ENCODE measurements around the gene FPGS. TPM values are rescaled to one million over a fixed set of nuclear protein-coding genes. Genes with fewer than 3 reads are reported as not detected.
"Not testable (repeated sequence)": the region's sequence is repeated elsewhere in the genome, so short reads cannot be mapped to it uniquely, and the experiment has no call there.

Gene FPGS
- total and polyA plus RNA-seq, 2 donors (not counting 1 experiment from before 2014, with no cell fraction given), result 103 to 136 TPM

- ChIA-PET CTCF (interaction anchor here (0.7 to 3.4 kb wide), 3 partner anchors 17 to 141 kb away, joined by 4 to 24 read pairs (median 7); no protein-coding TSS in a partner anchor), POLR2A (interaction anchor here (0.7 to 3.0 kb wide), 2 partner anchors 10 to 14 kb away, joined by 5 to 18 read pairs; no protein-coding TSS in a partner anchor)
- Histone ChIP-seq H3K9ac (ENCODE audit: low read length) (peak overlapping the region; percentile 76), H4K20me1 (ENCODE audit: control insufficient read depth, insufficient read depth, low read length, poor library complexity, severe bottlenecking) (peaks cover 21% of the 10 kb centered on the region), H3K4me3 (ENCODE audit: control extremely low read depth in 1 of 5, extremely low read depth in 1 of 5, insufficient read depth in 1 of 5, low read depth in 2 of 5, low read length in 4 of 5) (peak overlapping the region in 1 of 5 experiments; percentile 91), H3K9me3 (ENCODE audit: control extremely low read depth in 1 of 3, control insufficient read depth in 2 of 3, insufficient read depth in 1 of 3, low read length in 2 of 3) (no peaks in the 10 kb centered on the region), H3K27ac (ENCODE audit: low read length in 2 of 2) (peak overlapping the region; percentile 89 to 97), H3K4me1 (ENCODE audit: control insufficient read depth in 2 of 2, insufficient read depth in 2 of 2, low read length in 2 of 2) (peaks cover 46 to 79% of the 10 kb centered on the region in 2 donors), H3K4me2 (replicated peaks; ENCODE audit: low read depth, low read length, poor library complexity, severe bottlenecking) (peak overlapping the region; percentile 93), H3K36me3 (replicated peaks in 1 of 2; ENCODE audit: control extremely low read depth in 1 of 2, control insufficient read depth in 1 of 2, extremely low read depth in 1 of 2, insufficient read depth in 2 of 2, low read length in 1 of 2) (no peaks in the 10 kb centered on the region), H3K27me3 (replicated peaks in 1 of 4; ENCODE audit: control extremely low read depth in 1 of 4, control insufficient read depth in 3 of 4, insufficient read depth in 4 of 4, low read length in 3 of 4) (no peaks in the 10 kb centered on the region), H3K79me2 (ENCODE audit: control insufficient read depth, insufficient read depth, low read length) (peaks cover 73% of the 10 kb centered on the region), H2AFZ (ENCODE audit: insufficient read depth, low read depth, low read length, poor library complexity, severe bottlenecking) (no peak overlapping the region)
- no peak for TF ChIP-seq EZH2 (IDR thresholded peaks at IDR 0.05; ENCODE audit: borderline replicate concordance, insufficient read depth, low read depth, low read length, poor library complexity, severe bottlenecking)
- TF ChIP-seq, protein P1, sequence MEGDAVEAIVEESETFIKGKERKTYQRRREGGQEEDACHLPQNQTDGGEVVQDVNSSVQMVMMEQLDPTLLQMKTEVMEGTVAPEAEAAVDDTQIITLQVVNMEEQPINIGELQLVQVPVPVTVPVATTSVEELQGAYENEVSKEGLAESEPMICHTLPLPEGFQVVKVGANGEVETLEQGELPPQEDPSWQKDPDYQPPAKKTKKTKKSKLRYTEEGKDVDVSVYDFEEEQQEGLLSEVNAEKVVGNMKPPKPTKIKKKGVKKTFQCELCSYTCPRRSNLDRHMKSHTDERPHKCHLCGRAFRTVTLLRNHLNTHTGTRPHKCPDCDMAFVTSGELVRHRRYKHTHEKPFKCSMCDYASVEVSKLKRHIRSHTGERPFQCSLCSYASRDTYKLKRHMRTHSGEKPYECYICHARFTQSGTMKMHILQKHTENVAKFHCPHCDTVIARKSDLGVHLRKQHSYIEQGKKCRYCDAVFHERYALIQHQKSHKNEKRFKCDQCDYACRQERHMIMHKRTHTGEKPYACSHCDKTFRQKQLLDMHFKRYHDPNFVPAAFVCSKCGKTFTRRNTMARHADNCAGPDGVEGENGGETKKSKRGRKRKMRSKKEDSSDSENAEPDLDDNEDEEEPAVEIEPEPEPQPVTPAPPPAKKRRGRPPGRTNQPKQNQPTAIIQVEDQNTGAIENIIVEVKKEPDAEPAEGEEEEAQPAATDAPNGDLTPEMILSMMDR (IDR thresholded peaks at IDR 0.05), result no peak
- DNase-seq (no peak), ATAC-seq (ENCODE audit: low read depth) (no peak)
- H3K4me3 Mint-ChIP-seq, result no peak overlapping the region
- H3K9me3 Mint-ChIP-seq (ENCODE audit: insufficient read depth), result no peaks in the 10 kb centered on the region
- intact Hi-C loops (cut with micrococcal nuclease), result no loop called here
- 84% methylated on average over 20 of the region's 20 CpGs for WGBS (ENCODE audit: insufficient coverage)
- no peaks in the 10 kb centered on the region for H3K27me3 Mint-ChIP-seq
- H3K27ac Mint-ChIP-seq, result peak overlapping the region; percentile 97
- peaks cover 69% of the 10 kb centered on the region for H3K4me1 Mint-ChIP-seq
Observed at GRCh38 chr9:127780126-127780885, 22.4 kb upstream of the FPGS start.

DNA sequence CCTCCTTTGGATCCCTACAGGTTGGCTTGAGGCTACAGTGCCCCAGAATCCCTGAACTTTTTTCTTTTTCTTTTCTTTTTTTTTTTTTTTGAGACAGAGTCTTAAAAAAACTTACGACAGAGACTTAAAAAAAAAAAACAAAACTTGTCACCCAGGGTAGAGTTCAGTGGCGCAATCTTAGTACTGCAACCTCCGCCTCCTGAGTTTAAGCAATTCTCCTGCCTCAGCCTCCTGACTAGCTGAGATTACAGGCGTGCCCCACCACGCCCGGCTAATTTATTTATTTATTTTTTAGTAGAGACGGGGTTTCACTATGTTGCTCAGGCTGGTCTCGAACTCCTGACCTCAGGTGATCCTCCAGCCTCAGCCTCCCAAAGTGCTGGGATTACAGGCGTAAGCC is 21.8 kb upstream of the FPGS start:
- H3K9me3 Mint-ChIP-seq (ENCODE audit: insufficient read depth); H3K4me3 ChIP-seq (ENCODE audit: control extremely low read depth in 1 of 5, extremely low read depth in 1 of 5, insufficient read depth in 1 of 5, low read depth in 2 of 5, low read length in 4 of 5); H3K9me3 ChIP-seq (ENCODE audit: control extremely low read depth in 1 of 3, control insufficient read depth in 2 of 3, insufficient read depth in 1 of 3, low read length in 2 of 3); H3K27me3 Mint-ChIP-seq; intact Hi-C loops (cut with micrococcal nuclease); DNase-seq; H3K4me3 Mint-ChIP-seq; H3K9ac ChIP-seq (ENCODE audit: low read length); ATAC-seq (ENCODE audit: low read depth); H3K27me3 ChIP-seq (replicated peaks in 1 of 4; ENCODE audit: control extremely low read depth in 1 of 4, control insufficient read depth in 3 of 4, insufficient read depth in 4 of 4, low read length in 3 of 4); H3K4me2 ChIP-seq (replicated peaks; ENCODE audit: low read depth, low read length, poor library complexity, severe bottlenecking); H2AFZ ChIP-seq (ENCODE audit: insufficient read depth, low read depth, low read length, poor library complexity, severe bottlenecking); H3K36me3 ChIP-seq (replicated peaks in 1 of 2; ENCODE audit: control extremely low read depth in 1 of 2, control insufficient read depth in 1 of 2, extremely low read depth in 1 of 2, insufficient read depth in 2 of 2, low read length in 1 of 2): not testable (repeated sequence)
- CTCF ChIA-PET, result interaction anchor here (0.7 to 3.4 kb wide), 2 partner anchors 17 to 89 kb away, joined by 4 to 24 read pairs; no protein-coding TSS in a partner anchor
- peak overlapping the region; percentile 89 to 97 for H3K27ac ChIP-seq (ENCODE audit: low read length in 2 of 2)
- H4K20me1 ChIP-seq (ENCODE audit: control insufficient read depth, insufficient read depth, low read length, poor library complexity, severe bottlenecking), result peaks cover 17% of the 10 kb centered on the region
- H3K4me1 Mint-ChIP-seq, result peaks cover 69% of the 10 kb centered on the region
- H3K79me2 ChIP-seq (ENCODE audit: control insufficient read depth, insufficient read depth, low read length), result peaks cover 69% of the 10 kb centered on the region
- H3K4me1 ChIP-seq (ENCODE audit: control insufficient read depth in 2 of 2, insufficient read depth in 2 of 2, low read length in 2 of 2), result peaks cover 46 to 73% of the 10 kb centered on the region in 2 donors
- H3K27ac Mint-ChIP-seq, result peak overlapping the region; percentile 98
- WGBS (ENCODE audit: insufficient coverage), result 100% methylated on average over 2 of the region's 9 CpGs
- POLR2A ChIA-PET, result interaction anchor here (3.0 kb wide), 1 partner anchor 10 kb away, joined by 18 read pairs; no protein-coding TSS in a partner anchor

Measured in B cell (primary cell).